GM12873 (cell line): ENCODE data around the gene RCN2.

Experiments
- CTCF ChIP-seq: IDR thresholded peaks from 2 replicates; pipeline ENCODE4 v1.5.1; 2012; ENCODE audit warnings: low read depth, mild to moderate bottlenecking, moderate library complexity, low read length, control low read depth; ENCODE audit not compliant: insufficient read depth; ENCODE audit errors: missing control alignments

Gene RCN2

GRCh38 chr15:76905013-76905839 lies 26.3 kb upstream of the RCN2 start, which contains the start of gene SCAPER:
SCAPER (minus strand) TSS chr15:76905340; CDS start chr15:76883817, 21,523 bp downstream.
- TF ChIP-seq CTCF, result peak; percentile 19

DNA sequence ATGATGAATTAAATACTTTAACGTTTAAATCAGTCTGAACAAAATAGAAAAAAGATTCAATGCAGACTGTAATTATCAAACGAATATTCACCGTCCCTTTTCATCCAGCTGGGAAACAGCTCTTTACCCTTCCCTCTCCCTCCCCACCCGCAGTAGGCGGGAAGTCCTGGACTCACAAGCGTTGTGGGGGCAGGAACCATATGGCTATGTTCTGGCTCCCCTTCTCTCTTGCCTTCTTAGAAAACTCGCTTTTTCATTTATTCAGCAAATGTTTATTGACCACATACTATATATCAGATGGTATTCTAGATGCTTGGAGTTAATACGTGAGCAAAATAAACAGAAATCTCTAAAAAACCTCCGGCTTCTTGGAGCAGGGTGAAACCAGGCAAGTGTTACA lies 25.7 kb upstream of the RCN2 start:
- no peak for TF ChIP-seq CTCF

DNA sequence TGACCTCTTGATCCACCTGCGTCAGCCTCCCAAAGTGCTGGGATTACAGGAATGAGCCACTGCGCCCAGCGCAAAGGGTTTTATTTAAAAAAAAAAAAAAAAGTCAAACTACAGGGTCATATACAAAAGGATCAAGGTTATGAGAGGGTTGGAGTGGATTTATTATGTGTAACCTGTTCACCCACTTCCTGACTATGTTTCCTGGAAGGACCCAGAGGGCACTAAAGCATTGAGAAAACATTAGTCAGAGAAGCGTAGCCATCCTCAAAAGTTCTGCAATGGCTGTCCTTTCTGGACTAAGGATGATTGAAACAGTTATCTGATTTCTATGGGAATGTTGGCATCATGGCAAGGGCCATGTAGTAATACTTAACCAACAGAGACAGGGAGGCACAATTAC lies 19.1 kb upstream of the RCN2 start:
- TF ChIP-seq CTCF, result no peak

DNA sequence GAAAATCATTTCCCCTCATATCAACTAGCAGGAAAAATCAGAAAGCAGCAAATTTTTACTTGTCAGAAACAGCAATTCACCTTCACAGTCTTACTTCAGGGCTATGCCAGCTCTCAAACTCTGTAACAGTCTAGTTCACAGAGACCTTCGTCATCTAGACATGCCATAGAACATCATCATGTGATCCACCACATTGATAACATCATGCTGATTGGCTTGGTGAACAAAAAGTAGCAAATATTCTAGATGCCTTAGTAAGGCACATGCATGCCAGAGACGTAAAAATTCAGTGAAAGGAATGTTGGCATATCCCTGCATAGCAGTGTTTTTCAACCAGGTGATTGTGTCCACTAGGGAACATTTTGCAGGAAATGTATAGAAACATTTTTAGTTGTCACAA lies 17.8 kb upstream of the RCN2 start:
- TF ChIP-seq CTCF, result no peak

GRCh38 chr15:76916369-76916768 lies 15.2 kb upstream of the RCN2 start:
- TF ChIP-seq CTCF, result no peak

DNA sequence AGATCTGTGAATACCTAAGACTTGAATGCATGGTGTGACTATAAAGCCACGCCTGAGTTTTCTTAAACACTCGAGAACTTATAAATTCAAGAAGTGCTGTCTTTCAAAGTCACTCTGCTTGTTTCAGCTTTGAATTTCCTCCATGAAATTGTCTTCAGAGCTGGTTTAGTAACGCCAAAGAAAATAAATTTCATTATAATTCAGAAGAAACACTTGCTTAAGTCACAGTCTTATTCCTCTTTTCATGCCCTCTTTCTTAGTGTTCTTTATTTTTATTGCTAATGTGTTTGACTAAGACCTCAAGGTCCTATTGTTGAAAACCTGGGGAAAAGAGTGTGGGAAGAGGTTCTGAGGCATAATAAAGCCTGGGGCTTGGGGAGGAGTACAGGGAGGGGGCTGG lies 3.3 kb upstream of the RCN2 start:
- no peak for TF ChIP-seq CTCF

GRCh38 chr15:76929011-76929760 lies 2.4 kb upstream of the RCN2 start:
- TF ChIP-seq CTCF, result no peak
